A673 (cell line): ENCODE results near the gene B3GNT3. TPM values are rescaled to one million over a fixed set of nuclear protein-coding genes. Genes with fewer than 3 reads are reported as not detected.

ENCODE experiments used
- BruUV-seq: library from RNA; stranded (reverse); fragments of 400-500 nt; replicated peaks from 2 replicates; lab custom pipeline; 2021; lab: Mats Ljungman, UMichigan
- CTCF ChIA-PET: fragments of 300-600 bp; sonication (Branson Sonifier 250); formaldehyde crosslinking; loops from one replicate; lab custom pipeline; 2022; ENCODE audit warnings: antibody characterized with exemption; lab: Charles Lee
- POLR2A ChIA-PET: fragments of 300-600 bp; sonication (Branson Sonifier 250); formaldehyde crosslinking; loops from one replicate; lab custom pipeline; 2022; ENCODE audit warnings: antibody characterized with exemption; ENCODE audit not compliant: low non-redundant PET; lab: Charles Lee
- DNase-seq: peaks from one replicate; pipeline ENCODE4 v3.0.0-alpha.2; 2015; ENCODE audit warnings: low spot score
- H3K27ac ChIP-seq: fragments of 200-600 bp; sonication (generic); 2 replicates; pipeline ENCODE4 v1.5.1; 2016; ENCODE audit warnings: mixed run types, low read depth, mild to moderate bottlenecking, mixed read lengths, antibody characterized with exemption, low read length; ENCODE audit not compliant: poor library complexity, severe bottlenecking
- H3K27me3 ChIP-seq: fragments of 200-600 bp; sonication (generic); replicated peaks from 2 replicates; pipeline ENCODE4 v1.6.1; 2017; ENCODE audit warnings: mixed run types, low read depth, mild to moderate bottlenecking, mixed read lengths, antibody characterized with exemption, low read length; ENCODE audit not compliant: insufficient read depth, poor library complexity
- H3K36me3 ChIP-seq: fragments of 200-600 bp; sonication (generic); 2 replicates; pipeline ENCODE4 v1.6.1; 2016; ENCODE audit warnings: mixed run types, mild to moderate bottlenecking, mixed read lengths, antibody characterized with exemption, low read length; ENCODE audit not compliant: insufficient read depth, poor library complexity, severe bottlenecking
- H3K4me1 ChIP-seq: fragments of 200-600 bp; sonication (generic); 2 replicates; pipeline ENCODE4 v1.6.1; 2017; ENCODE audit warnings: mixed run types, mild to moderate bottlenecking, mixed read lengths, antibody characterized with exemption, low read length; ENCODE audit not compliant: insufficient read depth, poor library complexity, severe bottlenecking
- H3K4me3 ChIP-seq: fragments of 200-600 bp; sonication (generic); 2 replicates; pipeline ENCODE4 v1.5.1; 2016; ENCODE audit warnings: low read depth, mixed run types, mild to moderate bottlenecking, mixed read lengths, low read length; ENCODE audit not compliant: poor library complexity, severe bottlenecking
- H3K9me3 ChIP-seq: fragments of 200-600 bp; sonication (generic); 2 replicates; pipeline ENCODE4 v1.6.1; 2016; ENCODE audit warnings: mixed run types, low read depth, mild to moderate bottlenecking, mixed read lengths, antibody characterized with exemption, low read length; ENCODE audit not compliant: poor library complexity, severe bottlenecking
- CTCF ChIP-seq: fragments of 300-800, 200-600 bp; sonication (generic); conservative IDR thresholded peaks from 2 replicates; pipeline ENCODE4 v1.5.1; 2017; ENCODE audit warnings: low read depth, mild to moderate bottlenecking, antibody characterized with exemption, low read length, moderate library complexity, mixed read lengths
- EZH2 ChIP-seq: fragments of 200-600 bp; sonication (generic); IDR thresholded peaks from 2 replicates; pipeline ENCODE4 v1.6.1; 2017; ENCODE audit warnings: borderline replicate concordance, low read depth, mild to moderate bottlenecking, mixed read lengths, antibody characterized with exemption, low read length; ENCODE audit not compliant: poor library complexity, severe bottlenecking
- intact Hi-C: fragments of 100-400 bp; cut with micrococcal nuclease; formaldehyde crosslinking; loops from one replicate; pipeline ENCODE4 v1.10.0; 2022; ENCODE audit not compliant: unreplicated experiment
- total RNA-seq: library from RNA; stranded (reverse); gene quantifications from 2 replicates; pipeline ENCODE4 v1.2.3, GENCODE V29; 2021

B3GNT3 gene
- total RNA-seq, 1 experiment from 2014 or later, result not detected

- Histone ChIP-seq H3K27me3 (no peaks in the 10 kb centered on the region), H3K9me3 (no peaks in the 10 kb centered on the region), H3K36me3 (no peaks in the 10 kb centered on the region), H3K4me1 (peaks cover 6% of the 10 kb centered on the region), H3K27ac (no peak overlapping the region), H3K4me3 (no peak overlapping the region)
- CTCF ChIA-PET, result interaction anchor here (1.1 kb wide), 1 partner anchor 15 kb away, joined by 10 read pairs; no protein-coding TSS in a partner anchor
- TF ChIP-seq EZH2 (no peak), CTCF (no peak)
- DNase-seq, result no peak
- intact Hi-C loops, result no loop called here
- POLR2A ChIA-PET, result no interaction called here
- BruUV-seq, result no TSS peak
Observed at GRCh38 chr19:17751912-17752273, 43.0 kb upstream of the B3GNT3 start.

- H3K36me3 ChIP-seq, result no peaks in the 10 kb centered on the region
- H3K9me3 ChIP-seq, result no peaks in the 10 kb centered on the region
- no peak overlapping the region for H3K4me3 ChIP-seq
- POLR2A ChIA-PET, result interaction anchor here (0.5 kb wide), 1 partner anchor 33 kb away, joined by 4 read pairs; no protein-coding TSS in a partner anchor
- intact Hi-C loops, result no loop called here
- H3K4me1 ChIP-seq, result peaks cover 12% of the 10 kb centered on the region
- H3K27me3 ChIP-seq, result no peaks in the 10 kb centered on the region
- CTCF ChIA-PET, result interaction anchor here (1.1 kb wide), 1 partner anchor 13 kb away, joined by 10 read pairs; no protein-coding TSS in a partner anchor
- no peak for DNase-seq
- no peak overlapping the region for H3K27ac ChIP-seq
- TF ChIP-seq CTCF (no peak), EZH2 (no peak)
- no TSS peak for BruUV-seq
Observed at GRCh38 chr19:17752865-17753639, 41.9 kb upstream of the B3GNT3 start.

- intact Hi-C loops, result no loop called here
- Histone ChIP-seq H3K4me3 (no peak overlapping the region), H3K36me3 (no peaks in the 10 kb centered on the region), H3K4me1 (peaks cover 12% of the 10 kb centered on the region), H3K27me3 (no peaks in the 10 kb centered on the region), H3K27ac (no peak overlapping the region), H3K9me3 (no peaks in the 10 kb centered on the region)
- DNase-seq, result peak; percentile 44
- ChIA-PET CTCF (no interaction called here), POLR2A (no interaction called here)
- TF ChIP-seq EZH2, result no peak
- no peak for TF ChIP-seq CTCF
- no TSS peak for BruUV-seq
Observed at GRCh38 chr19:17753976-17754375, 41.0 kb upstream of the B3GNT3 start.
